GM23338 (cell line): ENCODE results near the gene SORBS1. TPM values are rescaled to one million over a fixed set of nuclear protein-coding genes. Genes with fewer than 3 reads are reported as not detected.

Experiments
- ATAC-seq: fragments of 200-7000 bp; cut with Tn5 transposase; 3 replicates; pipeline ENCODE4 v1.9.1; 2020
- DNase-seq: peaks from one replicate; pipeline ENCODE4 v3.0.0-alpha.2; 2015; ENCODE audit warnings: low spot score
- H2AFZ ChIP-seq: fragments of 200-600 bp; sonication (generic); 2 replicates; pipeline ENCODE4 v1.8.0; 2016; ENCODE audit warnings: antibody characterized with exemption, mild to moderate bottlenecking, moderate library complexity
- H3F3A ChIP-seq: fragments of 200-600 bp; sonication (generic); replicated peaks from 2 replicates; pipeline ENCODE4 v1.8.0; 2017; ENCODE audit warnings: antibody characterized with exemption, mixed run types, low read depth
- H3K27ac ChIP-seq: fragments of 200-600 bp; sonication (generic); 2 replicates; pipeline ENCODE4 v1.6.1; 2016; ENCODE audit warnings: low read depth
- H3K27me3 ChIP-seq: fragments of 200-600 bp; sonication (generic); 2 replicates; pipeline ENCODE4 v1.8.0; 2016; ENCODE audit warnings: mild to moderate bottlenecking, mixed run types, moderate library complexity; ENCODE audit not compliant: insufficient read depth
- H3K36me3 ChIP-seq: fragments of 200-600 bp; sonication (generic); 2 replicates; pipeline ENCODE4 v1.8.0; 2016; ENCODE audit warnings: mild to moderate bottlenecking; ENCODE audit not compliant: insufficient read depth
- H3K4me1 ChIP-seq: fragments of 200-600 bp; sonication (generic); 2 replicates; pipeline ENCODE4 v1.8.0; 2016; ENCODE audit warnings: mild to moderate bottlenecking, moderate library complexity; ENCODE audit not compliant: insufficient read depth
- H3K4me2 ChIP-seq: fragments of 200-600 bp; sonication (generic); 2 replicates; pipeline ENCODE4 v1.7.1; 2017; ENCODE audit warnings: mixed run types
- H3K4me3 ChIP-seq: fragments of 200-600 bp; sonication (generic); 2 replicates; pipeline ENCODE4 v1.6.1; 2016; ENCODE audit warnings: mixed run types
- H3K79me2 ChIP-seq: fragments of 200-600 bp; sonication (generic); replicated peaks from 2 replicates; pipeline ENCODE4 v1.8.0; 2017; ENCODE audit warnings: mild to moderate bottlenecking; ENCODE audit not compliant: insufficient read depth
- H3K9me2 ChIP-seq: fragments of 200-600 bp; sonication (generic); 2 replicates; pipeline ENCODE4 v1.8.0; 2017; ENCODE audit not compliant: insufficient read depth
- H4K20me1 ChIP-seq: fragments of 200-600 bp; sonication (generic); replicated peaks from 2 replicates; pipeline ENCODE4 v1.8.0; 2017; ENCODE audit warnings: mild to moderate bottlenecking; ENCODE audit not compliant: insufficient read depth
- H3K27ac Mint-ChIP-seq: 2 replicates; pipeline ENCODE4 v1.8.0; 2020; ENCODE audit warnings: inconsistent platforms, mild to moderate bottlenecking, moderate library complexity, mixed read lengths
- H3K27me3 Mint-ChIP-seq: 3 replicates; pipeline ENCODE4 v1.8.0; 2022; ENCODE audit warnings: low read depth, mild to moderate bottlenecking, moderate library complexity, mixed read lengths, inconsistent platforms; ENCODE audit not compliant: insufficient read depth, poor library complexity
- H3K36me3 Mint-ChIP-seq: 3 replicates; pipeline ENCODE4 v1.8.0; 2021; ENCODE audit warnings: low read depth, mild to moderate bottlenecking, inconsistent platforms, moderate library complexity, mixed read lengths
- H3K4me1 Mint-ChIP-seq: 3 replicates; pipeline ENCODE4 v1.8.0; 2020; ENCODE audit warnings: mild to moderate bottlenecking, inconsistent platforms, mixed read lengths
- H3K4me3 Mint-ChIP-seq: 3 replicates; pipeline ENCODE4 v1.8.0; 2021; ENCODE audit warnings: moderate library complexity, mild to moderate bottlenecking, inconsistent platforms, mixed read lengths
- H3K9me3 Mint-ChIP-seq: 3 replicates; pipeline ENCODE4 v1.8.0; 2020; ENCODE audit warnings: moderate library complexity, mild to moderate bottlenecking, inconsistent platforms, mixed read lengths
- CREB1 ChIP-seq: fragments of 250-450 bp; sonication (Bioruptor Pico); IDR thresholded peaks from 2 replicates; pipeline ENCODE4 v1.5.0; 2020; ENCODE audit warnings: low read depth, mild to moderate bottlenecking, moderate library complexity
- EZH2 ChIP-seq: fragments of 200-600 bp; sonication (generic); IDR thresholded peaks from one replicate; pipeline ENCODE4 v1.8.0; 2017; ENCODE audit warnings: antibody characterized with exemption, mild to moderate bottlenecking, low read depth; ENCODE audit not compliant: unreplicated experiment
- JUNB ChIP-seq: IDR thresholded peaks from one replicate; pipeline ENCODE4 v1.6.1; 2016; ENCODE audit warnings: antibody characterized with exemption; ENCODE audit not compliant: unreplicated experiment
- STAT1 ChIP-seq: IDR thresholded peaks from one replicate; pipeline ENCODE4 v1.6.1; 2016; ENCODE audit warnings: antibody characterized with exemption; ENCODE audit not compliant: unreplicated experiment
- ZNF331 ChIP-seq: fragments of 250-450 bp; sonication (Bioruptor Pico); IDR thresholded peaks from 2 replicates; pipeline ENCODE4 v1.5.0; 2020; ENCODE audit warnings: low read depth, mild to moderate bottlenecking, moderate library complexity
- ZNF462 ChIP-seq: fragments of 250-450 bp; sonication (Bioruptor Pico); IDR thresholded peaks from 2 replicates; pipeline ENCODE4 v1.5.0; 2020; ENCODE audit warnings: mild to moderate bottlenecking, moderate library complexity
- polyA plus RNA-seq: library from polyadenylated mRNA; unstranded; fragments of >200 nt; fragmentation: Nextera tagmentation; extraction: Ambion mirVana; gene quantifications from 2 replicates; pipeline ENCODE4 v1.2.1, GENCODE V29; 2016
- total RNA-seq: library from RNA; depleted of rRNA; stranded (reverse); fragments of >200 nt; shearing (Covaris generic); gene quantifications from 2 replicates; pipeline ENCODE4 v1.2.3, GENCODE V29; 2014
- TF ChIP-seq, protein P1 (sequence below), 2 experiments: fragments of 200-600 bp in 1 of 2; sonication (generic) in 1 of 2; conservative IDR thresholded peaks; 2 replicates each; pipeline versions ENCODE4 v1.5.1 to v1.6.1; 2016 to 2017; ENCODE audit warnings: antibody characterized with exemption in 2 of 2, low read depth in 2 of 2, mild to moderate bottlenecking in 2 of 2, moderate library complexity in 1 of 2
- TF ChIP-seq, protein P2 (sequence below): IDR thresholded peaks from one replicate; pipeline ENCODE4 v1.6.1; 2018; ENCODE audit warnings: antibody characterized with exemption; ENCODE audit not compliant: unreplicated experiment

Gene SORBS1
- total and polyA plus RNA-seq, 2 experiments from 2014 or later: 47.7 to 51.5 TPM

GRCh38 chr10:95333997-95334804 lies 227.0 kb downstream of the SORBS1 start:
- H3F3A ChIP-seq: 0 out of 2 replicates have a peak, but pooled peaks cover 3% of the 10 kb centered on the region
- Mint-ChIP-seq H3K27me3 (peaks cover 6% of the 10 kb centered on the region), H3K4me1 (peaks cover 7% of the 10 kb centered on the region), H3K36me3 (peaks cover 14% of the 10 kb centered on the region), H3K27ac (no peak overlapping the region; the same call in 1 of the 2 replicates), H3K9me3 (no peaks in the 10 kb centered on the region), H3K4me3 (no peak overlapping the region)
- ATAC-seq (no peak), DNase-seq (no peak)
- no peaks in the 10 kb centered on the region for H4K20me1 ChIP-seq
- H3K36me3 ChIP-seq: no peaks in the 10 kb centered on the region
- H2AFZ ChIP-seq: no peak overlapping the region
- H3K9me2 ChIP-seq: no peaks in the 10 kb centered on the region
- H3K4me1 ChIP-seq: peaks cover 8% of the 10 kb centered on the region; the same call in 1 of the 2 replicates
- 0 out of 2 replicates have a peak overlapping the region, but pooled peaks have one; percentile 26 for H3K27ac ChIP-seq
- no peak overlapping the region for H3K4me3 ChIP-seq
- TF ChIP-seq EZH2 (no peak), STAT1 (no peak), JUNB (no peak), ZNF331 (CRISPR knock-in tag) (no peak), CREB1 (CRISPR knock-in tag) (no peak)
- TF ChIP-seq, protein P1, sequence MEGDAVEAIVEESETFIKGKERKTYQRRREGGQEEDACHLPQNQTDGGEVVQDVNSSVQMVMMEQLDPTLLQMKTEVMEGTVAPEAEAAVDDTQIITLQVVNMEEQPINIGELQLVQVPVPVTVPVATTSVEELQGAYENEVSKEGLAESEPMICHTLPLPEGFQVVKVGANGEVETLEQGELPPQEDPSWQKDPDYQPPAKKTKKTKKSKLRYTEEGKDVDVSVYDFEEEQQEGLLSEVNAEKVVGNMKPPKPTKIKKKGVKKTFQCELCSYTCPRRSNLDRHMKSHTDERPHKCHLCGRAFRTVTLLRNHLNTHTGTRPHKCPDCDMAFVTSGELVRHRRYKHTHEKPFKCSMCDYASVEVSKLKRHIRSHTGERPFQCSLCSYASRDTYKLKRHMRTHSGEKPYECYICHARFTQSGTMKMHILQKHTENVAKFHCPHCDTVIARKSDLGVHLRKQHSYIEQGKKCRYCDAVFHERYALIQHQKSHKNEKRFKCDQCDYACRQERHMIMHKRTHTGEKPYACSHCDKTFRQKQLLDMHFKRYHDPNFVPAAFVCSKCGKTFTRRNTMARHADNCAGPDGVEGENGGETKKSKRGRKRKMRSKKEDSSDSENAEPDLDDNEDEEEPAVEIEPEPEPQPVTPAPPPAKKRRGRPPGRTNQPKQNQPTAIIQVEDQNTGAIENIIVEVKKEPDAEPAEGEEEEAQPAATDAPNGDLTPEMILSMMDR (conservative IDR thresholded peaks at IDR 0.05; ENCODE audit: low read depth in 2 of 2): no peak
- TF ChIP-seq, protein P2, sequence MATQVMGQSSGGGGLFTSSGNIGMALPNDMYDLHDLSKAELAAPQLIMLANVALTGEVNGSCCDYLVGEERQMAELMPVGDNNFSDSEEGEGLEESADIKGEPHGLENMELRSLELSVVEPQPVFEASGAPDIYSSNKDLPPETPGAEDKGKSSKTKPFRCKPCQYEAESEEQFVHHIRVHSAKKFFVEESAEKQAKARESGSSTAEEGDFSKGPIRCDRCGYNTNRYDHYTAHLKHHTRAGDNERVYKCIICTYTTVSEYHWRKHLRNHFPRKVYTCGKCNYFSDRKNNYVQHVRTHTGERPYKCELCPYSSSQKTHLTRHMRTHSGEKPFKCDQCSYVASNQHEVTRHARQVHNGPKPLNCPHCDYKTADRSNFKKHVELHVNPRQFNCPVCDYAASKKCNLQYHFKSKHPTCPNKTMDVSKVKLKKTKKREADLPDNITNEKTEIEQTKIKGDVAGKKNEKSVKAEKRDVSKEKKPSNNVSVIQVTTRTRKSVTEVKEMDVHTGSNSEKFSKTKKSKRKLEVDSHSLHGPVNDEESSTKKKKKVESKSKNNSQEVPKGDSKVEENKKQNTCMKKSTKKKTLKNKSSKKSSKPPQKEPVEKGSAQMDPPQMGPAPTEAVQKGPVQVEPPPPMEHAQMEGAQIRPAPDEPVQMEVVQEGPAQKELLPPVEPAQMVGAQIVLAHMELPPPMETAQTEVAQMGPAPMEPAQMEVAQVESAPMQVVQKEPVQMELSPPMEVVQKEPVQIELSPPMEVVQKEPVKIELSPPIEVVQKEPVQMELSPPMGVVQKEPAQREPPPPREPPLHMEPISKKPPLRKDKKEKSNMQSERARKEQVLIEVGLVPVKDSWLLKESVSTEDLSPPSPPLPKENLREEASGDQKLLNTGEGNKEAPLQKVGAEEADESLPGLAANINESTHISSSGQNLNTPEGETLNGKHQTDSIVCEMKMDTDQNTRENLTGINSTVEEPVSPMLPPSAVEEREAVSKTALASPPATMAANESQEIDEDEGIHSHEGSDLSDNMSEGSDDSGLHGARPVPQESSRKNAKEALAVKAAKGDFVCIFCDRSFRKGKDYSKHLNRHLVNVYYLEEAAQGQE: no peak
- no peaks in the 10 kb centered on the region for H3K79me2 ChIP-seq
- H3K4me2 ChIP-seq: no peak overlapping the region
- H3K27me3 ChIP-seq: no peaks in the 10 kb centered on the region

DNA sequence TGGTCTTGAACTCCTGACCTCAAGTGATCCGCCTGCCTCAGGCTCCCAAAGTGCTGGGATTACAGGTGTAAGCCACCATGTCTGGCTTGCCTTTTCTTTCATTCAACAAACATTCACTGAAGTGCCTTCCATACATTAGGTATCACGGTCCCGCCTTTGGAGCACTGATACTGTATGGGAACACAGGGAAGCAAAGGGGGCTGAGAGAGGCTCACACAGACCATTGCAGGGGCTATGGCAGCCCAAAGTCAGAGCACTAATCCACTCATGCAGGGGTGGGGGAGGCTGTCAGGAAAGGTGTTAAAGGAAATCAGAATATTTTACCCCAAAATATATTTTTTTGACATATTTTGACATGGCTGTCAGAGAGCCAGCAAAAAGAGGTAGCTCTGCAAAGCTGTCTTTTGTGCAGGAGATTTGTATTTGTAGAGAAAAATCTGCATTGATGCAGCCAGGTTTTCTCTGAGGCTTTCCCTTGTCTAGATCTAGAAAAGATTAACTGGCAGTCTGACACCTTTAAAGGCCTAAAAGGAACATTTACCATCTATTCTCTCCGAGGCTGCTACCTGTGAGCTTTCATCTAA lies 228.4 kb downstream of the SORBS1 start:
- H3K9me3 Mint-ChIP-seq: no peaks in the 10 kb centered on the region
- H3K4me1 Mint-ChIP-seq: peaks cover 7% of the 10 kb centered on the region
- no peak overlapping the region for H3K4me3 Mint-ChIP-seq
- H3K4me2 ChIP-seq: no peak overlapping the region
- peaks cover 8% of the 10 kb centered on the region; the same call in 2 of the 3 replicates for H3K36me3 Mint-ChIP-seq
- H2AFZ ChIP-seq: no peak overlapping the region
- 0 out of 2 replicates have a peak, but pooled peaks cover 3% of the 10 kb centered on the region for H3F3A ChIP-seq
- no peaks in the 10 kb centered on the region for H3K9me2 ChIP-seq
- H3K27ac Mint-ChIP-seq: peak overlapping the region; percentile 66; the same call in 1 of the 2 replicates
- no peak overlapping the region for H3K4me3 ChIP-seq
- ATAC-seq: peak; percentile 31; the same call in 2 of the 3 replicates
- DNase-seq: no peak
- H4K20me1 ChIP-seq: no peaks in the 10 kb centered on the region
- H3K27ac ChIP-seq: no peak overlapping the region; the same call in 1 of the 2 replicates
- peaks cover 8% of the 10 kb centered on the region; the same call in 1 of the 2 replicates for H3K4me1 ChIP-seq
- H3K27me3 ChIP-seq: no peaks in the 10 kb centered on the region
- peaks cover 6% of the 10 kb centered on the region for H3K27me3 Mint-ChIP-seq
- H3K36me3 ChIP-seq: no peaks in the 10 kb centered on the region
- H3K79me2 ChIP-seq: no peaks in the 10 kb centered on the region
- TF ChIP-seq EZH2 (no peak), ZNF462 (no peak)
